BE2C (cell line): ENCODE results near the gene MEAK7.

Experiments used
- DNase-seq: peaks from one replicate; pipeline ENCODE4 v3.0.0-alpha.2; 2020
- H3K27me3 ChIP-seq: fragments of 250-450 bp; sonication (Bioruptor Pico); 2 replicates; pipeline ENCODE4 v1.5.1; 2020; ENCODE audit warnings: mild to moderate bottlenecking
- H3K36me3 ChIP-seq: fragments of 250-450 bp; sonication (Bioruptor Pico); 2 replicates; pipeline ENCODE4 v1.5.1; 2020; ENCODE audit warnings: mild to moderate bottlenecking
- H3K4me1 ChIP-seq: fragments of 250-450 bp; sonication (Bioruptor Pico); 2 replicates; pipeline ENCODE4 v1.5.1; 2020
- H3K4me3 ChIP-seq: 2 replicates; pipeline ENCODE4 v1.5.1; 2011; ENCODE audit warnings: low read depth, low read length
- H3K9me3 ChIP-seq: fragments of 250-450 bp; sonication (Bioruptor Pico); 2 replicates; pipeline ENCODE4 v1.5.1; 2020
- TF ChIP-seq, protein P1 (sequence below): IDR thresholded peaks from 2 replicates; pipeline ENCODE4 v1.5.1; 2012; ENCODE audit warnings: mild to moderate bottlenecking, low read depth, low read length

Gene MEAK7

DNA sequence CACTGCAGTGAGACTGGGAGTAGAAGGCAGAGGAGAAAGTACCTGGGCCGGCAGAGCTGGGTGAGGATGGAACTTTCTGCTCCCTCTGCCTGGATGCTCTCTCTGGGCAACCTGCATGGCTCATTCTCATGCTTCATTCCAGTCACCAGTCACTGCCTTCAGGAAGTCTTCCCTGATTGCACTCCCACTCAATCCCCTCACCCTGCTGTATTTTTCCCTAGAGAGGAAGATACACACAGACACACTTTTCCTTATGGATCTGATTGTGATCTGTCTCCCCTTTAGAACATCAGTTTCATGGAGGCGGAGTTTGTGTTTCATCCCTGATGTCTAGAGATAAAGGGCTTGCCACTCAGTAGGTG, 44.9 kb downstream of the MEAK7 start:
- no peaks in the 10 kb centered on the region for H3K9me3 ChIP-seq
- no peaks in the 10 kb centered on the region for H3K4me1 ChIP-seq
- no peak for DNase-seq
- TF ChIP-seq, protein P1, sequence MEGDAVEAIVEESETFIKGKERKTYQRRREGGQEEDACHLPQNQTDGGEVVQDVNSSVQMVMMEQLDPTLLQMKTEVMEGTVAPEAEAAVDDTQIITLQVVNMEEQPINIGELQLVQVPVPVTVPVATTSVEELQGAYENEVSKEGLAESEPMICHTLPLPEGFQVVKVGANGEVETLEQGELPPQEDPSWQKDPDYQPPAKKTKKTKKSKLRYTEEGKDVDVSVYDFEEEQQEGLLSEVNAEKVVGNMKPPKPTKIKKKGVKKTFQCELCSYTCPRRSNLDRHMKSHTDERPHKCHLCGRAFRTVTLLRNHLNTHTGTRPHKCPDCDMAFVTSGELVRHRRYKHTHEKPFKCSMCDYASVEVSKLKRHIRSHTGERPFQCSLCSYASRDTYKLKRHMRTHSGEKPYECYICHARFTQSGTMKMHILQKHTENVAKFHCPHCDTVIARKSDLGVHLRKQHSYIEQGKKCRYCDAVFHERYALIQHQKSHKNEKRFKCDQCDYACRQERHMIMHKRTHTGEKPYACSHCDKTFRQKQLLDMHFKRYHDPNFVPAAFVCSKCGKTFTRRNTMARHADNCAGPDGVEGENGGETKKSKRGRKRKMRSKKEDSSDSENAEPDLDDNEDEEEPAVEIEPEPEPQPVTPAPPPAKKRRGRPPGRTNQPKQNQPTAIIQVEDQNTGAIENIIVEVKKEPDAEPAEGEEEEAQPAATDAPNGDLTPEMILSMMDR, result no peak
- no peaks in the 10 kb centered on the region for H3K27me3 ChIP-seq
- H3K36me3 ChIP-seq, result no peaks in the 10 kb centered on the region
- H3K4me3 ChIP-seq, result no peak overlapping the region

DNA sequence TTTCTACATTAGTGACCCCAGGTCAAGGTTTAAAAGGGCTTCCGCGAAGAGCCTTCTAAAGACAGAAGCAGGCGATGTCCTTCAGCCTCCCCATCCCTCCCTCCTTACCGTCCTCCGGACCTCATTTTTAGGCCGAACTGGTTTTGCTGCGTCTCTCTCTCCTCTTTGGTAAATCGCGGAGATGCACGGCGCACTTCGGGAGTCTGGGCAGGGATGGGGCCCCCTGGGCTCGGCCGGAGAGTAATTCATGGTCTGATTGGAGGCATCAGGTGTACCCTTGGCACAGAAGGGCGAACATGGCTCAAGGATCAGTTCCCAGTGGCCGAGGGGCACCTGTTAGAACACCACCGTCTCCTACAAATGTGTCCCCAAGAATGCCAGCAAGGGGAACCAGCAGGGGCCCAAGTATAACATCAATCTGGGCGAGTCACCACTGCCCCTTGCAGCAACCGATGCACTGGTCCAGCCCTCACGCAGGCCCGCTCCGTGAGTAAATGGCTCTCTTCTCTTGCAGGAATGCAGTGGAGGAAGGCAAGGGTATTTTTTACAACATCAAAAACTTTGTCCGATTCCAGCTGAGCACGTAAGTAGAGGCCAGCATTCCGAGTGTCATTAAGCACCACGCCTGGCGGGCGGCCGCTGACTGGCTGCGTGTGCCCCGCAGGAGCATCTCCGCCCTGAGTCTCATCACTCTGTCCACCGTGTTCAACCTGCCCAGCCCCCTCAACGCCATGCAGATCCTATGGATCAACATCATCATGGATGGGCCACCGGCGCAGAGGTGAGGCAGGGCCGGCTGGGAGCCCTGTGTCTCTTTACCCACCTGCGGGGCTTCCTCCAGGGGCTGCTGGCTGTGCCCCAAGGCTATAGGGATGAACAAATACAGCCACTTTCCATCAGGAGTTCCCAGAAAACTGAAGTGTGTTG, 45.6 kb downstream of the MEAK7 start:
- no peaks in the 10 kb centered on the region for H3K36me3 ChIP-seq
- no peak overlapping the region for H3K4me3 ChIP-seq
- TF ChIP-seq, protein P1, result no peak
- no peak for DNase-seq
- H3K27me3 ChIP-seq, result no peaks in the 10 kb centered on the region
- H3K4me1 ChIP-seq, result no peaks in the 10 kb centered on the region
- no peaks in the 10 kb centered on the region for H3K9me3 ChIP-seq

DNA sequence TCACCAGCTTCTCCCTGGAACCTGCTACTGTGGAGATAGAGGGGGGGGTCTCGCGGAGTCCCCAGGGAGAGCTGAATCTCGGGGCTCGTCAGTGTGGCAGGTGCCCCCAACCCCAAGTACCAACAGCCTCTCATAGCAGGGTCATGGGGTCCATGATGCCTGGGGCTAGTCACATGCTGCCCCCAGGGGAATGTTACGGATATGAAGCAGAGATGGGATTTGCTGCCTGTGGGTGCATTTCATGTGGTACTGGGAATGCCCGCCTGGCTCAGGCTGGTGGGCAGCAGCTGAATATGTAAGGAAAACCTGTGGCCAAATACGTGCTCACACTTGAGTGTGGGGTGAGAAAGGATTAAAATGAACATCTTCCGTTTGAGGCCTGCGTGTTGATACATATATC, 49.4 kb downstream of the MEAK7 start:
- TF ChIP-seq, protein P1, result no peak

More for the DNA sequence above, 49.4 kb downstream of the MEAK7 start:
- no peaks in the 10 kb centered on the region for H3K27me3 ChIP-seq
- no peak overlapping the region for H3K4me3 ChIP-seq
- H3K4me1 ChIP-seq, result no peaks in the 10 kb centered on the region
- no peaks in the 10 kb centered on the region for H3K9me3 ChIP-seq
- DNase-seq, result no peak
- no peaks in the 10 kb centered on the region for H3K36me3 ChIP-seq
